Measurements from ENCODE around the gene MOCS3. TPM values are rescaled to one million over a fixed set of nuclear protein-coding genes. Genes with fewer than 3 reads are reported as not detected.

The MOCS3 gene
- total and polyA plus RNA-seq, 10 of the 15 experiments (the other 5 are each of a cell fraction or from before 2014, with no cell fraction given), result 0.87 to 5.9 (median 3.6) TPM

DNA sequence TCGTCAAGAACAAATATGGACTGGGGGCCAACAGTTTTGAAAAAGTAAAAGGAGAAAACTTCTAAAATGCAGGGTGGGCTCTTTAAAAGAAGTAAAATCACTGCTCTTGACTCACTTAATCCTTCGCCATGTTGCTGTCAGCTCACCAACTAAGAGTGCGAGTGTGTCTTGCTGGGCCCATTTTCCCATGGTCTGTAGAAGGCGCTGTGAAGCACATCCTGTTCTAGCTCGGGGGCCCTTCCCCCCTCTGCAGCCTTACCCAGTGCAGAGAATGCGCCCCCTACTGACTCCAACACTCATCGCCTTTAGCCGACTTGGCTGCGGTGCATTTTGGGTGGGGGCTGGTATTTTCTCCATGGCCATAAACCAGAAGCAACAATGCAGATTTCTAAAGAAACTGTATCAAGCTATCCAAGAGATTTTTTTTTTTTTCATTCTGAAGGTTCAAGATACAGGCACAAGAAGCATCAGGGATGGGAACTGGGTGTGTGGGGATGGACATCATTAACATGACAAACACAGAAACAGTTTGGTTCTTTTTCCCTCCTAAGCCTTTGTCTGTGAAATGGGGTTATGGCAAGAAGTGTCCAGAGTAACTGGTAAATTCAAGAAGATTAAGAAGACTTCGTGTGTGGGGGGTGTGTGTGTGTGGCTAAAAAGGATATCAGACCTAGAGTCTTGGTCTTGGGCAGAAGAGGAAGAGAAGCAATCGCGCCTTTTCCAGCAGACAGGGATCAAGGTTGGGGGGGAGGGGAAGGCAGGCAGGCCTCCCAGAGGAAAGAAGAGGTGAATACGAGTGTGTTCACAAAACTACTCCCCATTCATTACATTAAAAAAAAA is 29.1 kb upstream of the MOCS3 start (continued):
- TF ChIP-seq, protein P1, sequence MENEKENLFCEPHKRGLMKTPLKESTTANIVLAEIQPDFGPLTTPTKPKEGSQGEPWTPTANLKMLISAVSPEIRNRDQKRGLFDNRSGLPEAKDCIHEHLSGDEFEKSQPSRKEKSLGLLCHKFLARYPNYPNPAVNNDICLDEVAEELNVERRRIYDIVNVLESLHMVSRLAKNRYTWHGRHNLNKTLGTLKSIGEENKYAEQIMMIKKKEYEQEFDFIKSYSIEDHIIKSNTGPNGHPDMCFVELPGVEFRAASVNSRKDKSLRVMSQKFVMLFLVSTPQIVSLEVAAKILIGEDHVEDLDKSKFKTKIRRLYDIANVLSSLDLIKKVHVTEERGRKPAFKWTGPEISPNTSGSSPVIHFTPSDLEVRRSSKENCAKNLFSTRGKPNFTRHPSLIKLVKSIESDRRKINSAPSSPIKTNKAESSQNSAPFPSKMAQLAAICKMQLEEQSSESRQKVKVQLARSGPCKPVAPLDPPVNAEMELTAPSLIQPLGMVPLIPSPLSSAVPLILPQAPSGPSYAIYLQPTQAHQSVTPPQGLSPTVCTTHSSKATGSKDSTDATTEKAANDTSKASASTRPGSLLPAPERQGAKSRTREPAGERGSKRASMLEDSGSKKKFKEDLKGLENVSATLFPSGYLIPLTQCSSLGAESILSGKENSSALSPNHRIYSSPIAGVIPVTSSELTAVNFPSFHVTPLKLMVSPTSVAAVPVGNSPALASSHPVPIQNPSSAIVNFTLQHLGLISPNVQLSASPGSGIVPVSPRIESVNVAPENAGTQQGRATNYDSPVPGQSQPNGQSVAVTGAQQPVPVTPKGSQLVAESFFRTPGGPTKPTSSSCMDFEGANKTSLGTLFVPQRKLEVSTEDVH (IDR thresholded peaks at IDR 0.05; ENCODE audit: low read depth, partially characterized antibody), result peak; percentile 57
- TF ChIP-seq HCFC1 (IDR thresholded peaks at IDR 0.05; ENCODE audit: low read length) (peak; percentile 61), RAD21 (IDR thresholded peaks at IDR 0.05; ENCODE audit: insufficient read depth, low read depth, low read length) (peak; percentile 86), SIX5 (IDR thresholded peaks at IDR 0.05; ENCODE audit: low read depth, low read length, severe bottlenecking) (no peak), KDM1A (IDR thresholded peaks at IDR 0.05; ENCODE audit: borderline replicate concordance) (no peak), ZNF24 (IDR thresholded peaks at IDR 0.05) (peak; percentile 62; the same call in 1 of the 2 replicates), JUND (IDR thresholded peaks at IDR 0.05; ENCODE audit: low read depth, low read length) (0 out of 2 replicates have a peak, but pooled peaks have one; percentile 60), SREBF2 (IDR thresholded peaks at IDR 0.05; ENCODE audit: low read length) (no peak), GABPA (IDR thresholded peaks at IDR 0.05; ENCODE audit: low read depth) (0 out of 2 replicates have a peak, but pooled peaks have one; percentile 26), CBFB (IDR thresholded peaks at IDR 0.05; ENCODE audit: low read depth) (peak; percentile 79; the same call in 1 of the 2 replicates), KLF5 (IDR thresholded peaks at IDR 0.05; ENCODE audit: partially characterized antibody) (peak; percentile 64), TARDBP (IDR thresholded peaks at IDR 0.05; ENCODE audit: borderline replicate concordance) (peak; percentile 92; the same call in 1 of the 2 replicates), MEF2A (IDR thresholded peaks at IDR 0.05; ENCODE audit: insufficient read depth, low read depth, low read length) (peak; percentile 76), SMAD5 (IDR thresholded peaks at IDR 0.05; ENCODE audit: low read depth) (no peak; the same call in 1 of the 2 replicates), SRF (IDR thresholded peaks at IDR 0.05; ENCODE audit: low read depth in 2 of 2, low read length in 2 of 2) (0 out of 4 replicates have a peak, but pooled peaks of 1 of the 2 experiments have one; percentile 36), YY1 (IDR thresholded peaks at IDR 0.05; ENCODE audit: low read depth, low read length) (peak; percentile 94), SREBF1 (IDR thresholded peaks at IDR 0.05; ENCODE audit: low read length) (0 out of 2 replicates have a peak, but pooled peaks have one; percentile 11), RAD51 (IDR thresholded peaks at IDR 0.05) (no peak), PML (IDR thresholded peaks at IDR 0.05; ENCODE audit: low read length) (peak; percentile 92)
- TF ChIP-seq, protein P2, sequence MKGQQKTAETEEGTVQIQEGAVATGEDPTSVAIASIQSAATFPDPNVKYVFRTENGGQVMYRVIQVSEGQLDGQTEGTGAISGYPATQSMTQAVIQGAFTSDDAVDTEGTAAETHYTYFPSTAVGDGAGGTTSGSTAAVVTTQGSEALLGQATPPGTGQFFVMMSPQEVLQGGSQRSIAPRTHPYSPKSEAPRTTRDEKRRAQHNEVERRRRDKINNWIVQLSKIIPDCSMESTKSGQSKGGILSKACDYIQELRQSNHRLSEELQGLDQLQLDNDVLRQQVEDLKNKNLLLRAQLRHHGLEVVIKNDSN (IDR thresholded peaks at IDR 0.05; ENCODE audit: borderline replicate concordance, extremely low read length, insufficient read depth, low read depth, low read length), result no peak
- TF ChIP-seq, protein P3, sequence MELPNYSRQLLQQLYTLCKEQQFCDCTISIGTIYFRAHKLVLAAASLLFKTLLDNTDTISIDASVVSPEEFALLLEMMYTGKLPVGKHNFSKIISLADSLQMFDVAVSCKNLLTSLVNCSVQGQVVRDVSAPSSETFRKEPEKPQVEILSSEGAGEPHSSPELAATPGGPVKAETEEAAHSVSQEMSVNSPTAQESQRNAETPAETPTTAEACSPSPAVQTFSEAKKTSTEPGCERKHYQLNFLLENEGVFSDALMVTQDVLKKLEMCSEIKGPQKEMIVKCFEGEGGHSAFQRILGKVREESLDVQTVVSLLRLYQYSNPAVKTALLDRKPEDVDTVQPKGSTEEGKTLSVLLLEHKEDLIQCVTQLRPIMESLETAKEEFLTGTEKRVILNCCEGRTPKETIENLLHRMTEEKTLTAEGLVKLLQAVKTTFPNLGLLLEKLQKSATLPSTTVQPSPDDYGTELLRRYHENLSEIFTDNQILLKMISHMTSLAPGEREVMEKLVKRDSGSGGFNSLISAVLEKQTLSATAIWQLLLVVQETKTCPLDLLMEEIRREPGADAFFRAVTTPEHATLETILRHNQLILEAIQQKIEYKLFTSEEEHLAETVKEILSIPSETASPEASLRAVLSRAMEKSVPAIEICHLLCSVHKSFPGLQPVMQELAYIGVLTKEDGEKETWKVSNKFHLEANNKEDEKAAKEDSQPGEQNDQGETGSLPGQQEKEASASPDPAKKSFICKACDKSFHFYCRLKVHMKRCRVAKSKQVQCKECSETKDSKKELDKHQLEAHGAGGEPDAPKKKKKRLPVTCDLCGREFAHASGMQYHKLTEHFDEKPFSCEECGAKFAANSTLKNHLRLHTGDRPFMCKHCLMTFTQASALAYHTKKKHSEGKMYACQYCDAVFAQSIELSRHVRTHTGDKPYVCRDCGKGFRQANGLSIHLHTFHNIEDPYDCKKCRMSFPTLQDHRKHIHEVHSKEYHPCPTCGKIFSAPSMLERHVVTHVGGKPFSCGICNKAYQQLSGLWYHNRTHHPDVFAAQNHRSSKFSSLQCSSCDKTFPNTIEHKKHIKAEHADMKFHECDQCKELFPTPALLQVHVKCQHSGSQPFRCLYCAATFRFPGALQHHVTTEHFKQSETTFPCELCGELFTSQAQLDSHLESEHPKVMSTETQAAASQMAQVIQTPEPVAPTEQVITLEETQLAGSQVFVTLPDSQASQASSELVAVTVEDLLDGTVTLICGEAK (IDR thresholded peaks at IDR 0.05; ENCODE audit: borderline replicate concordance), result peak; percentile 22; the same call in 1 of the 2 replicates
- TF ChIP-seq, protein P4, sequence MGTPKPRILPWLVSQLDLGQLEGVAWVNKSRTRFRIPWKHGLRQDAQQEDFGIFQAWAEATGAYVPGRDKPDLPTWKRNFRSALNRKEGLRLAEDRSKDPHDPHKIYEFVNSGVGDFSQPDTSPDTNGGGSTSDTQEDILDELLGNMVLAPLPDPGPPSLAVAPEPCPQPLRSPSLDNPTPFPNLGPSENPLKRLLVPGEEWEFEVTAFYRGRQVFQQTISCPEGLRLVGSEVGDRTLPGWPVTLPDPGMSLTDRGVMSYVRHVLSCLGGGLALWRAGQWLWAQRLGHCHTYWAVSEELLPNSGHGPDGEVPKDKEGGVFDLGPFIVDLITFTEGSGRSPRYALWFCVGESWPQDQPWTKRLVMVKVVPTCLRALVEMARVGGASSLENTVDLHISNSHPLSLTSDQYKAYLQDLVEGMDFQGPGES (IDR thresholded peaks at IDR 0.05), result no peak
